ENCODE measurements around the gene GPR42. TPM values are rescaled to one million over a fixed set of nuclear protein-coding genes. Genes with fewer than 3 reads are reported as not detected.

GPR42 gene
- total RNA-seq, 1 experiment from 2014 or later, result not detected

GRCh38 chr19:35410487-35410886, 39.6 kb downstream of the GPR42 start (continued):
- TF ChIP-seq ARID4B (CRISPR knock-in tag; IDR thresholded peaks at IDR 0.05; ENCODE audit: borderline replicate concordance) (no peak), ATF6 (CRISPR knock-in tag; IDR thresholded peaks at IDR 0.05) (no peak), ZNF423 (CRISPR knock-in tag; IDR thresholded peaks at IDR 0.05) (no peak), ZNF317 (CRISPR knock-in tag; IDR thresholded peaks at IDR 0.05; ENCODE audit: borderline replicate concordance, low read depth) (no peak), ETV6 (CRISPR knock-in tag; IDR thresholded peaks at IDR 0.05) (no peak), NR1H2 (CRISPR knock-in tag; IDR thresholded peaks at IDR 0.05) (no peak), FOXJ3 (CRISPR knock-in tag; IDR thresholded peaks at IDR 0.05; ENCODE audit: borderline replicate concordance) (no peak), ZBTB43 (CRISPR knock-in tag; IDR thresholded peaks at IDR 0.05) (no peak), FOXP4 (CRISPR knock-in tag; IDR thresholded peaks at IDR 0.05) (no peak)

GRCh38 chr19:35414442-35414841, 43.6 kb downstream of the GPR42 start:
- Mint-ChIP-seq H3K27me3 (ENCODE audit: low read depth) (peaks cover 2% of the 10 kb centered on the region), H3K9me3 (no peaks in the 10 kb centered on the region), H3K4me3 (no peak overlapping the region), H3K36me3 (no peaks in the 10 kb centered on the region), H3K27ac (no peak overlapping the region), H3K4me1 (no peaks in the 10 kb centered on the region)
- ATAC-seq, result no peak
- ChIA-PET POLR2A (no interaction called here), CTCF (interaction anchor here (0.7 kb wide), 1 partner anchor 197 kb away, joined by 4 read pairs; no protein-coding TSS in a partner anchor)
- DNase-seq (ENCODE audit: low spot score), result no peak
- TF ChIP-seq ZNF138 (CRISPR knock-in tag; conservative IDR thresholded peaks at IDR 0.05) (no peak), ZNF396 (CRISPR knock-in tag; IDR thresholded peaks at IDR 0.05; ENCODE audit: borderline replicate concordance) (no peak), USF2 (CRISPR knock-in tag; IDR thresholded peaks at IDR 0.05) (no peak), ZNF671 (CRISPR knock-in tag; IDR thresholded peaks at IDR 0.05) (no peak), ESRRA (CRISPR knock-in tag; IDR thresholded peaks at IDR 0.05; ENCODE audit: borderline replicate concordance) (no peak), TCF7 (CRISPR knock-in tag; IDR thresholded peaks at IDR 0.05; ENCODE audit: low read depth) (no peak), JAZF1 (CRISPR knock-in tag; IDR thresholded peaks at IDR 0.05) (no peak), HMGXB4 (CRISPR knock-in tag; IDR thresholded peaks at IDR 0.05) (no peak), PRRX2 (CRISPR knock-in tag; IDR thresholded peaks at IDR 0.05) (no peak), ZNF317 (CRISPR knock-in tag; IDR thresholded peaks at IDR 0.05; ENCODE audit: borderline replicate concordance, low read depth) (no peak), ZMAT4 (CRISPR knock-in tag; IDR thresholded peaks at IDR 0.05) (no peak)

All from WTC11 (cell line).